ENCODE results near the gene HDLBP.

HDLBP gene

GRCh38 chr2:241214766-241215165, 100.7 kb downstream of the HDLBP start:
- ATAC-seq (ENCODE audit: low read depth) (no peak), DNase-seq (ENCODE audit: low spot score) (no peak)
- H3K27me3 ChIP-seq (ENCODE audit: insufficient read depth, poor library complexity, severe bottlenecking): no peaks in the 10 kb centered on the region
- no peaks in the 10 kb centered on the region for H3K4me1 ChIP-seq (ENCODE audit: insufficient read depth, poor library complexity, severe bottlenecking)
- H3K36me3 ChIP-seq (ENCODE audit: low read depth): no peaks in the 10 kb centered on the region
- H3K4me3 ChIP-seq (ENCODE audit: severe bottlenecking): no peak overlapping the region
- H3K27ac ChIP-seq (ENCODE audit: poor library complexity, severe bottlenecking): no peak overlapping the region
- H3K9me3 ChIP-seq (ENCODE audit: severe bottlenecking): no peaks in the 10 kb centered on the region
- no peak for TF ChIP-seq CTCF (IDR thresholded peaks at IDR 0.05; ENCODE audit: poor library complexity, severe bottlenecking)

- no peak for TF ChIP-seq CTCF (IDR thresholded peaks at IDR 0.05; ENCODE audit: poor library complexity, severe bottlenecking)
- no peak for ATAC-seq (ENCODE audit: low read depth)
- no peak for DNase-seq (ENCODE audit: low spot score)
- H3K27me3 ChIP-seq (ENCODE audit: insufficient read depth, poor library complexity, severe bottlenecking): no peaks in the 10 kb centered on the region
- no peaks in the 10 kb centered on the region for H3K9me3 ChIP-seq (ENCODE audit: severe bottlenecking)
- no peak overlapping the region for H3K4me3 ChIP-seq (ENCODE audit: severe bottlenecking)
- H3K36me3 ChIP-seq (ENCODE audit: low read depth): no peaks in the 10 kb centered on the region
- no peak overlapping the region for H3K27ac ChIP-seq (ENCODE audit: poor library complexity, severe bottlenecking)
- H3K4me1 ChIP-seq (ENCODE audit: insufficient read depth, poor library complexity, severe bottlenecking): no peaks in the 10 kb centered on the region
Observed at GRCh38 chr2:241214209-241214608, 101.3 kb downstream of the HDLBP start.

- no peak for DNase-seq (ENCODE audit: low spot score)
- Histone ChIP-seq H3K27me3 (ENCODE audit: insufficient read depth, poor library complexity, severe bottlenecking) (no peaks in the 10 kb centered on the region), H3K36me3 (ENCODE audit: low read depth) (no peaks in the 10 kb centered on the region), H3K9me3 (ENCODE audit: severe bottlenecking) (no peaks in the 10 kb centered on the region), H3K27ac (ENCODE audit: poor library complexity, severe bottlenecking) (no peak overlapping the region), H3K4me1 (ENCODE audit: insufficient read depth, poor library complexity, severe bottlenecking) (no peaks in the 10 kb centered on the region), H3K4me3 (ENCODE audit: severe bottlenecking) (no peak overlapping the region)
- ATAC-seq (ENCODE audit: low read depth): no peak
- TF ChIP-seq CTCF (IDR thresholded peaks at IDR 0.05; ENCODE audit: poor library complexity, severe bottlenecking): no peak
Observed at GRCh38 chr2:241213567-241213966, 101.9 kb downstream of the HDLBP start.

GRCh38 chr2:241213041-241213440, 102.4 kb downstream of the HDLBP start:
- H3K36me3 ChIP-seq (ENCODE audit: low read depth): no peaks in the 10 kb centered on the region
- H3K4me3 ChIP-seq (ENCODE audit: severe bottlenecking): no peak overlapping the region
- no peaks in the 10 kb centered on the region for H3K27me3 ChIP-seq (ENCODE audit: insufficient read depth, poor library complexity, severe bottlenecking)
- TF ChIP-seq CTCF (IDR thresholded peaks at IDR 0.05; ENCODE audit: poor library complexity, severe bottlenecking): no peak
- no peaks in the 10 kb centered on the region for H3K9me3 ChIP-seq (ENCODE audit: severe bottlenecking)
- no peak for ATAC-seq (ENCODE audit: low read depth)
- H3K4me1 ChIP-seq (ENCODE audit: insufficient read depth, poor library complexity, severe bottlenecking): no peaks in the 10 kb centered on the region
- H3K27ac ChIP-seq (ENCODE audit: poor library complexity, severe bottlenecking): no peak overlapping the region
- no peak for DNase-seq (ENCODE audit: low spot score)

GRCh38 chr2:241211276-241211675, 104.2 kb downstream of the HDLBP start:
- Histone ChIP-seq H3K27ac (ENCODE audit: poor library complexity, severe bottlenecking) (no peak overlapping the region), H3K4me1 (ENCODE audit: insufficient read depth, poor library complexity, severe bottlenecking) (no peaks in the 10 kb centered on the region), H3K27me3 (ENCODE audit: insufficient read depth, poor library complexity, severe bottlenecking) (no peaks in the 10 kb centered on the region), H3K36me3 (ENCODE audit: low read depth) (no peaks in the 10 kb centered on the region), H3K9me3 (ENCODE audit: severe bottlenecking) (no peaks in the 10 kb centered on the region), H3K4me3 (ENCODE audit: severe bottlenecking) (no peak overlapping the region)
- no peak for DNase-seq (ENCODE audit: low spot score)
- TF ChIP-seq CTCF (IDR thresholded peaks at IDR 0.05; ENCODE audit: poor library complexity, severe bottlenecking): no peak
- ATAC-seq (ENCODE audit: low read depth): peak; percentile 26

All from RWPE2 (cell line).